Measurements from ENCODE around the gene RPE65.

- TF ChIP-seq CTCF (IDR thresholded peaks at IDR 0.05) (no peak), EZH2 (IDR thresholded peaks at IDR 0.05; ENCODE audit: borderline replicate concordance, insufficient read depth, low read depth, low read length, poor library complexity, severe bottlenecking) (no peak)
Observed at GRCh38 chr1:68421350-68421749, 28.4 kb downstream of the RPE65 start.
